Ovary (tissue), 9 donors: ENCODE results near the gene DDAH2. TPM values are rescaled to one million over a fixed set of nuclear protein-coding genes. Genes with fewer than 3 reads are reported as not detected.

Source experiments
- DNase-seq, 5 donors: peaks; one replicate each; pipeline ENCODE4 v3.0.0-alpha.2; 2019 to 2020
- H3K27ac ChIP-seq, 2 donors: fragments of 200-600 bp; one replicate each; pipeline versions ENCODE4 v1.5.1 to v1.8.0; 2019 to 2022
- H3K27me3 ChIP-seq: fragments of 200-600 bp; one replicate; pipeline ENCODE4 v1.8.0; 2022
- H3K36me3 ChIP-seq: fragments of 200-600 bp; sonication (generic); one replicate; pipeline ENCODE4 v1.5.1; 2019
- H3K4me1 ChIP-seq: one replicate; pipeline ENCODE4 v1.8.1; 2013; ENCODE audit warnings: mild to moderate bottlenecking, moderate library complexity; ENCODE audit not compliant: insufficient read depth
- H3K4me3 ChIP-seq: fragments of 200-600 bp; sonication (generic); one replicate; pipeline ENCODE4 v1.5.1; 2017
- H3K9me3 ChIP-seq, 2 donors: fragments of 200-600 bp in 1 of 2; sonication (generic) in 1 of 2; one replicate each; pipeline versions ENCODE4 v1.5.1 to v1.8.1; 2013 to 2019; ENCODE audit warnings: mild to moderate bottlenecking in 1 of 2, moderate library complexity in 1 of 2
- EP300 ChIP-seq: sonication (generic); formaldehyde crosslinking; IDR thresholded peaks from one replicate; pipeline ENCODE4 v1.6.1; 2017; ENCODE audit warnings: antibody characterized with exemption
- POLR2A ChIP-seq: fragments of 450-650 bp; IDR thresholded peaks from one replicate; pipeline ENCODE4 v1.6.1; 2017; ENCODE audit warnings: antibody characterized with exemption, mild to moderate bottlenecking, moderate library complexity
- WGBS, 3 donors: extraction: QIAGEN DNeasy Blood & Tissue Kit in 1 of 3; methylation state at CpG; one replicate each; pipeline versions ENCODE4 v1.1.5 to v1.1.7; 2013 to 2017; 5-methylcytosine and 5-hydroxymethylcytosine counted together
- intact Hi-C, 4 donors: fragments of 100-400 bp; cut with DNase I; formaldehyde crosslinking; loops; one replicate each; pipeline versions ENCODE4 v1.11.0 to v1.15.1; 2022 to 2023
- polyA plus RNA-seq, 2 donors: library from polyadenylated mRNA; stranded (reverse); fragments of 200-250 nt in 1 of 2; fragments of 350-450 nt in 1 of 2; fragmentation: Illumina TruSeq in 1 of 2; extraction: RNeasy Lipid Tissue Mini Kit (QIAGEN cat#74804) in 1 of 2; gene quantifications; one replicate each; pipeline ENCODE4 v1.2.3, GENCODE V29; 2013 to 2014
- total RNA-seq, 7 donors: library from RNA; depleted of rRNA in 2 of 7; stranded (reverse); fragments of >200 nt in 2 of 7; fragmentation: NEBNext Ultra II Directional in 3 of 7; extraction: Animal tissue kit (Norgen Biotek cat#: 25700) in 3 of 7; gene quantifications; one replicate each; pipeline versions ENCODE4 v1.1.0 to v1.2.4, GENCODE V29; 2016 to 2023
- TF ChIP-seq, protein P1 (sequence below), 3 donors: fragments of 450-650 bp in 2 of 3; fragments of 200-600 bp in 1 of 3; IDR thresholded peaks; one replicate each; pipeline versions ENCODE4 v1.5.1 to v1.8.0; 2016 to 2022; ENCODE audit warnings: antibody characterized with exemption in 3 of 3, mild to moderate bottlenecking in 1 of 3
- donor health status: DM: no; HTN: no; CAD: no; lungs with moderate emphysema.
- donor health status: DM: no; HTN: no; CAD: no.
- donor health status: Bipolar disorder and iron deficiency.
- donor health status: DM: yes; HTN: yes; CAD: no.
- donor health status: DM: no; HTN: no; CAD: no.
- donor health status: DM: yes; HTN: yes; CAD: no.

Gene DDAH2
- total and polyA plus RNA-seq, 9 donors: 23.9 to 139 (median 95.2) TPM

DNA sequence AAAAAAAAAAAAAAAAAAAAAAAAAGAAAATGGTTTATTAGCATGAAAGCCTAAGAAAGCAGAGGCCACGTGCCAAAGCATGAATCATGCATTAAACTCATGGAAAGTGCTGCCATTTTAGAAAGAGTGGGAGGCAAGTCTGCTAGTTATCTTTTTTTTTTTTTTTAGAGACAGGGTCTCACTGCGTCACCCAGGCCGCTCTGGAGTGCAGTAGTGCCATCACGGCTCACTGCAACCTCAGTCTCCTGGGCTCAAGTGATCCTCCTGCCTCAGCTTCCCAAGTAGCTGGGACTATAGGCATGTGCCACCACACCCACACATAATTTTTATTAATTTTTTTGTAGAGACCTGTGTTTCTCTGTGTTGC, 42.9 kb upstream of the DDAH2 start:
- Histone ChIP-seq H3K9me3 (no peaks in the 10 kb centered on the region), H3K27me3 (no peaks in the 10 kb centered on the region), H3K4me3 (no peak overlapping the region), H3K4me1 (peaks cover 5% of the 10 kb centered on the region), H3K36me3 (no peaks in the 10 kb centered on the region), H3K27ac (no peak overlapping the region)
- TF ChIP-seq POLR2A (no peak), EP300 (no peak)
- no peak for DNase-seq
- 48 to 68% (median 63%) methylated on average over 4 of the region's 4 CpGs for WGBS, 3 donors
- intact Hi-C loops: loop anchor here in 1 of 4 donors (2.0 kb wide), 1 partner anchor 49 kb away; the partner anchor contains the start of gene MPIG6B

DNA sequence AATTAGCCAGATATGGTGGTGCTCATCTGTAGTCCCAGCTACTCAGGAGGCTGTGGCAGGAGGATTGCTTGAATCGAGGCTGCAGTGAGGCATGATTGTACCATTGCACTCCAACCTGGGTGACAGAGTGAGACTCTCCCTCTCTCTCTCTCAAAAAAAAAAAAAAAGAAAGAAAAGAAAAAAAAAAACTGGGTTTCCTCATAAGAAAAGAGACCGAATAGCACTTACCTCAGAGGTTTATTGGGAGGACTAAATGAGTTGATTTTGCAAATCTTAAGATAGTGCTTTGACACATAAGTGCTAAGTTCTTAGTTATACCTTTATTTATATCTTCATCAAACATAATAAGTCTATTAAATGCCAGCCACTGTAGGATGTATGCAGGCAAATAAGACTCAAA, 41.8 kb upstream of the DDAH2 start:
- intact Hi-C loops: loop anchor here in 1 of 4 donors (2.0 kb wide), 1 partner anchor 48 kb away; the partner anchor contains the start of gene MPIG6B
- Histone ChIP-seq H3K4me3 (no peak overlapping the region), H3K27ac (no peak overlapping the region), H3K27me3 (no peaks in the 10 kb centered on the region), H3K9me3 (no peaks in the 10 kb centered on the region), H3K36me3 (no peaks in the 10 kb centered on the region), H3K4me1 (peaks cover 3% of the 10 kb centered on the region)
- WGBS, 3 donors: 80 to 86% (median 82%) methylated on average over 2 of the region's 2 CpGs
- DNase-seq: no peak
- TF ChIP-seq EP300 (no peak), POLR2A (no peak)
- TF ChIP-seq, protein P1, sequence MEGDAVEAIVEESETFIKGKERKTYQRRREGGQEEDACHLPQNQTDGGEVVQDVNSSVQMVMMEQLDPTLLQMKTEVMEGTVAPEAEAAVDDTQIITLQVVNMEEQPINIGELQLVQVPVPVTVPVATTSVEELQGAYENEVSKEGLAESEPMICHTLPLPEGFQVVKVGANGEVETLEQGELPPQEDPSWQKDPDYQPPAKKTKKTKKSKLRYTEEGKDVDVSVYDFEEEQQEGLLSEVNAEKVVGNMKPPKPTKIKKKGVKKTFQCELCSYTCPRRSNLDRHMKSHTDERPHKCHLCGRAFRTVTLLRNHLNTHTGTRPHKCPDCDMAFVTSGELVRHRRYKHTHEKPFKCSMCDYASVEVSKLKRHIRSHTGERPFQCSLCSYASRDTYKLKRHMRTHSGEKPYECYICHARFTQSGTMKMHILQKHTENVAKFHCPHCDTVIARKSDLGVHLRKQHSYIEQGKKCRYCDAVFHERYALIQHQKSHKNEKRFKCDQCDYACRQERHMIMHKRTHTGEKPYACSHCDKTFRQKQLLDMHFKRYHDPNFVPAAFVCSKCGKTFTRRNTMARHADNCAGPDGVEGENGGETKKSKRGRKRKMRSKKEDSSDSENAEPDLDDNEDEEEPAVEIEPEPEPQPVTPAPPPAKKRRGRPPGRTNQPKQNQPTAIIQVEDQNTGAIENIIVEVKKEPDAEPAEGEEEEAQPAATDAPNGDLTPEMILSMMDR (IDR thresholded peaks at IDR 0.05): no peak

DNA sequence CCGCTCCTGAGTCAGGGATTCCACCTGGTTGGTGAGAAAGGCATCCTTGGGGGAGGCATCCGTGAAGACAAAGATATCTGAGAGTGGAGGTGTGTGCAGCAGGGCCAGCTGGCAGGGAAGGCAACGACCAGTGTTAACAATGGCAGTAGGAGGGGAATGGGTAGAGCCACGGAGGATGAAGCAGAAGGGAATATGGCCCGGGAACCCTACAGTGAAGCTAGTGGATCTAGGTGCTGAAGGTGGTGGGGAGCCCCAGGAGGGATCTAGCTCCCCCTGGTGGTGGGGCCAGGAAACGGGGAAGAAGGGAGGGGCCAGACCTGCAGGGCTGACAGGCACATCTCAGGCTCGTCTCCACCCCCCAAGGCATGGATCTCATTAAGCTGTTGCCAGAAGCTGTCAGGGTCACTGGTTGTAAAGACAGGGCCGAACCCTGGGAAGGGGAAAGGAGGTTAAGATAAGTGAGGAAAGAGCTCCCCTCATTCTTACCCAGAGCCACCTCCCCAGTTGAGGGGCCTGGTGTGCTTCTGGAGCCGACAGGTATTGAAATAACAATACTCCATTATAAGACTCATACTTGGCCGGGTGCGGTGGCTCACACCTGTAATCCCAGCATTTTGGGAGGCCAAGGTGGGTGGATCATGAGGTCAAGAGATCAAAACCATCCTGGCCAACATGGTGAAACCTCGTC, 40.7 kb upstream of the DDAH2 start:
- no peak for DNase-seq

DNA sequence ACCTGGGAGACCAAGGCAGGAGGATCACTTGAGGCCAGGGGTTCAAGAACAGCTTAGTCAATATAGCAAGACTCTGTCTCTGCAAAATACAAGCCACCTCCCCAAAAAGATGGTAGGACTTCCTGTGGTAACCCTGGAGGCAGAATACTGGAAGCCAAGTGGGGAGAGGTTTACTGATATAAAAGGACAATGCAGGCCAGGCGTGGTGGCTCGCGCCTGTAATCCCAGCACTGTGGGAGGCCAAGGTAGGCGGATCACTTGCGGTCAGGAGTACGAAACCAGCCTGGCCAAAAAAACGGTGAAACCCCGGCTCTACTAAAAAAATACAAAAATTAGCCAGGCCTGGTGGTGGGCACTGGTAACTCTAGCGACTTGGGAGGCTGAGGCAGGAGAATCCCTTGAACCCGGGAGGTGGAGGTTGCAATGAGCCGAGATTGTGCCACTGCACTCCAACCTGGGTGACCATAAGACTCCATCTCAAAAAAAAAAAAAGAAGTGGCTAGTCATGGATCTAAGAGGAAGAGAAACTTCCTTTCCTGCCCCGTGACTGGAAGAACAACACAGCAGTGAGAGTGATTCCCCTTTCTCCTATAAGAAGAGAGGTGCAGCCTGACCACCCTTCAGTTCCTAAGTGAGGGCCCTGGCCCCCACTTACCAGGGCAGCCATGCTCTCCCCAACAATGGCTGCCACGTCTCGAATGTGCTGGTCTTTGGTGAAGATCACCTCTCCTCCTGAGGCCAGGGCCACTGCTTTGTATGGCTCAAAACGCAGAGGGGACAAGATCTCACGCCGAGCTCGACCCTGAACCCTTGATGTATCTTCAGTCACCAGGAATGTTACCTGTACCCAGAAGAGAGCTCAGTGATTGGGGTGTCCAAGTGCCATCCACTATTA, 39.5 kb upstream of the DDAH2 start:
- 92 to 93% (median 93%) methylated on average over 18 of the region's 18 CpGs for WGBS, 3 donors
- Histone ChIP-seq H3K27ac (no peak overlapping the region), H3K27me3 (no peaks in the 10 kb centered on the region), H3K36me3 (no peaks in the 10 kb centered on the region), H3K4me1 (peaks cover 3% of the 10 kb centered on the region), H3K4me3 (no peak overlapping the region), H3K9me3 (no peaks in the 10 kb centered on the region)
- DNase-seq: no peak
- intact Hi-C loops: no loop called here
- TF ChIP-seq, protein P1 (IDR thresholded peaks at IDR 0.05): no peak
- no peak for TF ChIP-seq POLR2A

More for the DNA sequence above, 40.7 kb upstream of the DDAH2 start:
- Histone ChIP-seq H3K4me3 (no peak overlapping the region), H3K9me3 (no peaks in the 10 kb centered on the region), H3K4me1 (peaks cover 3% of the 10 kb centered on the region), H3K27ac (no peak overlapping the region), H3K36me3 (no peaks in the 10 kb centered on the region), H3K27me3 (no peaks in the 10 kb centered on the region)
- TF ChIP-seq, protein P1 (IDR thresholded peaks at IDR 0.05): no peak
- TF ChIP-seq EP300 (no peak), POLR2A (no peak)
- intact Hi-C loops: loop anchor here in 1 of 4 donors (2.0 kb wide), 1 partner anchor 47 kb away; the partner anchor contains the start of gene MPIG6B
- WGBS, 3 donors: 58 to 67% (median 59%) methylated on average over 12 of the region's 12 CpGs
